HL-60 (cell line): ENCODE measurements around the gene KCNF1.

Experiments
- DNase-seq, 2 experiments: peaks; one replicate each; pipeline ENCODE4 v3.0.0-alpha.2; 2010 to 2020; ENCODE audit warnings: low read depth in 1 of 2, low spot score in 1 of 2
- H3K27ac ChIP-seq: fragments of 250-450 bp; sonication (Bioruptor Pico); replicated peaks from 2 replicates; pipeline ENCODE4 v1.5.1; 2020; ENCODE audit warnings: mild to moderate bottlenecking, moderate library complexity
- H3K27me3 ChIP-seq: fragments of 250-450 bp; sonication (Bioruptor Pico); 2 replicates; pipeline ENCODE4 v1.5.1; 2021; ENCODE audit warnings: mild to moderate bottlenecking, moderate library complexity; ENCODE audit not compliant: insufficient read depth, poor library complexity, severe bottlenecking
- H3K4me3 ChIP-seq: replicated peaks from 2 replicates; pipeline ENCODE4 v1.5.1; 2011; ENCODE audit warnings: mild to moderate bottlenecking, control low read depth, low read length; ENCODE audit not compliant: insufficient read depth
- GABPA ChIP-seq: IDR thresholded peaks from 2 replicates; pipeline ENCODE4 v1.6.1; 2012; ENCODE audit warnings: low read depth
- POLR2AphosphoS5 ChIP-seq: IDR thresholded peaks from 2 replicates; pipeline ENCODE4 v1.6.1; 2012; ENCODE audit warnings: low read depth
- SPI1 ChIP-seq: IDR thresholded peaks from 2 replicates; pipeline ENCODE4 v1.6.1; 2012; ENCODE audit warnings: low read depth, mild to moderate bottlenecking, borderline replicate concordance
- TF ChIP-seq, protein P1 (sequence below): IDR thresholded peaks from 2 replicates; pipeline ENCODE4 v1.6.1; 2012; ENCODE audit warnings: low read depth; ENCODE audit not compliant: insufficient replicate concordance
- TF ChIP-seq, protein P2 (sequence below): IDR thresholded peaks from one replicate; pipeline ENCODE4 v1.5.1; 2011; ENCODE audit warnings: low read length, control low read depth, inconsistent platforms; ENCODE audit not compliant: insufficient read depth

KCNF1 gene

DNA sequence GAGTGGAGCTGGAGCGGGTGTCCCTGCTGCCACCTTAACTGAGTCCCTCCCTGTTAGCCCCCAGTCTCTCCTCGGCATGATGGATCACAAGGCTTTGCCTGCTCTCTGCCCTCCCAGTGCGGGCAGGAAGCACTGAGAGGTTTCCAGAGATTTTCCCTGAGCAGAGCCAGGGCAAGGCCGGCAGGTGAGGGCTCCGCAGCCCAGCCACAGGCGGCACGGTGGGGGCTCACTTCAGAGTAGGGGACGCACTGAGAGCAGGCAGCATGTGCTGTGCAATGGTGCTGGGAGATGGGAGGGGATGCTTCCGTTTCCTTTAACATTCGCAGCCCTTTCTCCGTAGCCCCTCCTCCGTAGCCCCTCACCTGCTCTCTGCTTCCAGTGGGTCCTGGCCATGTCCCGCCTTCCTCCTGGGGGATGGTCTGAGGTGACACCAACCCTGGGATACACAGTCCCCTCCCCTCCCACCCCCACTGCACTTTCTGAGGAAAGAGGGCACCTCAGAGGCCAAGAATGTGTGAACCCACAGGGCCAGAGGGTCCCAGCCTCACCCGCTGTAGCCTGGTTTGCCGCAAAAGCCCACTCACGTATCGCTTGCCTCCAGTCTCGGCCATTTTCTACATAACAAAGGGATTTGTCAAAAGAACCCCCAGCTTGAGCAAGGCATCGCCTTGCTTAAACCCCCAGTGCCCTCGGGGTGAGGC is 10.7 kb downstream of the KCNF1 start:
- TF ChIP-seq, protein P1, sequence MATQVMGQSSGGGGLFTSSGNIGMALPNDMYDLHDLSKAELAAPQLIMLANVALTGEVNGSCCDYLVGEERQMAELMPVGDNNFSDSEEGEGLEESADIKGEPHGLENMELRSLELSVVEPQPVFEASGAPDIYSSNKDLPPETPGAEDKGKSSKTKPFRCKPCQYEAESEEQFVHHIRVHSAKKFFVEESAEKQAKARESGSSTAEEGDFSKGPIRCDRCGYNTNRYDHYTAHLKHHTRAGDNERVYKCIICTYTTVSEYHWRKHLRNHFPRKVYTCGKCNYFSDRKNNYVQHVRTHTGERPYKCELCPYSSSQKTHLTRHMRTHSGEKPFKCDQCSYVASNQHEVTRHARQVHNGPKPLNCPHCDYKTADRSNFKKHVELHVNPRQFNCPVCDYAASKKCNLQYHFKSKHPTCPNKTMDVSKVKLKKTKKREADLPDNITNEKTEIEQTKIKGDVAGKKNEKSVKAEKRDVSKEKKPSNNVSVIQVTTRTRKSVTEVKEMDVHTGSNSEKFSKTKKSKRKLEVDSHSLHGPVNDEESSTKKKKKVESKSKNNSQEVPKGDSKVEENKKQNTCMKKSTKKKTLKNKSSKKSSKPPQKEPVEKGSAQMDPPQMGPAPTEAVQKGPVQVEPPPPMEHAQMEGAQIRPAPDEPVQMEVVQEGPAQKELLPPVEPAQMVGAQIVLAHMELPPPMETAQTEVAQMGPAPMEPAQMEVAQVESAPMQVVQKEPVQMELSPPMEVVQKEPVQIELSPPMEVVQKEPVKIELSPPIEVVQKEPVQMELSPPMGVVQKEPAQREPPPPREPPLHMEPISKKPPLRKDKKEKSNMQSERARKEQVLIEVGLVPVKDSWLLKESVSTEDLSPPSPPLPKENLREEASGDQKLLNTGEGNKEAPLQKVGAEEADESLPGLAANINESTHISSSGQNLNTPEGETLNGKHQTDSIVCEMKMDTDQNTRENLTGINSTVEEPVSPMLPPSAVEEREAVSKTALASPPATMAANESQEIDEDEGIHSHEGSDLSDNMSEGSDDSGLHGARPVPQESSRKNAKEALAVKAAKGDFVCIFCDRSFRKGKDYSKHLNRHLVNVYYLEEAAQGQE, result no peak
- TF ChIP-seq, protein P2, sequence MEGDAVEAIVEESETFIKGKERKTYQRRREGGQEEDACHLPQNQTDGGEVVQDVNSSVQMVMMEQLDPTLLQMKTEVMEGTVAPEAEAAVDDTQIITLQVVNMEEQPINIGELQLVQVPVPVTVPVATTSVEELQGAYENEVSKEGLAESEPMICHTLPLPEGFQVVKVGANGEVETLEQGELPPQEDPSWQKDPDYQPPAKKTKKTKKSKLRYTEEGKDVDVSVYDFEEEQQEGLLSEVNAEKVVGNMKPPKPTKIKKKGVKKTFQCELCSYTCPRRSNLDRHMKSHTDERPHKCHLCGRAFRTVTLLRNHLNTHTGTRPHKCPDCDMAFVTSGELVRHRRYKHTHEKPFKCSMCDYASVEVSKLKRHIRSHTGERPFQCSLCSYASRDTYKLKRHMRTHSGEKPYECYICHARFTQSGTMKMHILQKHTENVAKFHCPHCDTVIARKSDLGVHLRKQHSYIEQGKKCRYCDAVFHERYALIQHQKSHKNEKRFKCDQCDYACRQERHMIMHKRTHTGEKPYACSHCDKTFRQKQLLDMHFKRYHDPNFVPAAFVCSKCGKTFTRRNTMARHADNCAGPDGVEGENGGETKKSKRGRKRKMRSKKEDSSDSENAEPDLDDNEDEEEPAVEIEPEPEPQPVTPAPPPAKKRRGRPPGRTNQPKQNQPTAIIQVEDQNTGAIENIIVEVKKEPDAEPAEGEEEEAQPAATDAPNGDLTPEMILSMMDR, result no peak
- H3K27ac ChIP-seq, result no peak overlapping the region
- DNase-seq, result no peak
- H3K4me3 ChIP-seq, result no peak overlapping the region
- H3K27me3 ChIP-seq, result no peaks in the 10 kb centered on the region

- Histone ChIP-seq H3K27me3 (no peaks in the 10 kb centered on the region), H3K27ac (no peak overlapping the region), H3K4me3 (no peak overlapping the region)
- no peak for DNase-seq
- TF ChIP-seq, protein P2, result no peak
- TF ChIP-seq GABPA (no peak), POLR2AphosphoS5 (no peak), SPI1 (no peak)
- TF ChIP-seq, protein P1, result no peak
Observed at GRCh38 chr2:10923008-10923375, 11.3 kb downstream of the KCNF1 start.

DNA sequence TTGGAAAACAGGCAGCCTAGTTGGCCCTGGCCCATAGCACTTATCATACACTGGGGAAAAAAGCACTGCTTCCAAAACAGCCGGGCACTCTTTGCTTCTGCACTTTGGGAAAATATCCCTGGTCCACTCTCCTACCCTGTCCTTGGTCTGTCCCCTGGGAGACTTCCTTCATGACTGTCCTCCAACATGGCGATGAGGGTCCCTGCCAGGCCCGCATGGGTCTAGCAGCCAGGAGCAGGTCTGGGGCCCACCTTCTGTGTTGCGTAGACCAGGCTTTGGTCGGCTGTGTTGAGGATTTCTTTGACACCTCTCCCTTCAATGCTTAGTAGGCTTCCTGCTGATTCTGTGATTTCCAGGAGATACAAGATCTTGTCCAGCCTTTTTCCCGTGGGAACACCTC is 12.2 kb downstream of the KCNF1 start:
- DNase-seq, result no peak
- H3K27ac ChIP-seq, result no peak overlapping the region
- no peaks in the 10 kb centered on the region for H3K27me3 ChIP-seq
- no peak overlapping the region for H3K4me3 ChIP-seq
- TF ChIP-seq GABPA, result no peak
- TF ChIP-seq SPI1, result no peak
- TF ChIP-seq POLR2AphosphoS5, result no peak
- TF ChIP-seq, protein P1, result no peak
- TF ChIP-seq, protein P2, result no peak
